ENCODE data around the gene SPATA6L. TPM values are rescaled to one million over a fixed set of nuclear protein-coding genes. Genes with fewer than 3 reads are reported as not detected.
"Not testable (repeated sequence)": the region's sequence is repeated elsewhere in the genome, so short reads cannot be mapped to it uniquely, and the experiment has no call there.

SPATA6L gene
- polyA plus RNA-seq, 4 donors: 0.60 to 6.1 (median 4.3) TPM

- DNase-seq (ENCODE audit: low read depth in 4 of 4, low spot score in 3 of 4): no peak
These were observed 26.3 kb downstream of the SPATA6L start for GRCh38 chr9:4640027-4640426.

- no peak for DNase-seq (ENCODE audit: low read depth in 4 of 4, low spot score in 3 of 4)
These were observed 26.9 kb downstream of the SPATA6L start for GRCh38 chr9:4639420-4639819.

GRCh38 chr9:4638968-4639367 is 27.3 kb downstream of the SPATA6L start:
- no peak for DNase-seq (ENCODE audit: low read depth in 4 of 4, low spot score in 3 of 4)

- DNase-seq (ENCODE audit: low read depth in 4 of 4, low spot score in 3 of 4): no peak
These were observed 35.4 kb downstream of the SPATA6L start for GRCh38 chr9:4630836-4631235.

- DNase-seq (ENCODE audit: low read depth in 4 of 4, low spot score in 3 of 4): no peak
These were observed 44.3 kb downstream of the SPATA6L start for GRCh38 chr9:4622016-4622415.

- DNase-seq (ENCODE audit: low read depth in 4 of 4, low spot score in 3 of 4): no peak
These were observed 45.3 kb downstream of the SPATA6L start for GRCh38 chr9:4620881-4621555.

- no peak for DNase-seq (ENCODE audit: low read depth in 4 of 4, low spot score in 3 of 4)
These were observed 46.1 kb downstream of the SPATA6L start for GRCh38 chr9:4620057-4620765.

- DNase-seq (ENCODE audit: low read depth in 4 of 4, low spot score in 3 of 4): no peak
These were observed 47.6 kb downstream of the SPATA6L start for GRCh38 chr9:4618700-4619099.

GRCh38 chr9:4617752-4618151 is 48.5 kb downstream of the SPATA6L start:
- no peak for DNase-seq (ENCODE audit: low read depth in 4 of 4, low spot score in 3 of 4)

- no peak for DNase-seq (ENCODE audit: low read depth in 4 of 4, low spot score in 3 of 4)
These were observed 50.5 kb downstream of the SPATA6L start for GRCh38 chr9:4615778-4616177.

- DNase-seq (ENCODE audit: low read depth in 4 of 4, low spot score in 3 of 4): no peak
These were observed 51.0 kb downstream of the SPATA6L start for GRCh38 chr9:4615251-4615650.

GRCh38 chr9:4614627-4615026 is 51.7 kb downstream of the SPATA6L start:
- DNase-seq (ENCODE audit: low read depth in 4 of 4, low spot score in 3 of 4): no peak

GRCh38 chr9:4606033-4606432 is 60.2 kb downstream of the SPATA6L start:
- DNase-seq (ENCODE audit: low read depth in 4 of 4, low spot score in 3 of 4): not testable (repeated sequence)

GRCh38 chr9:4604678-4605095 is 61.6 kb downstream of the SPATA6L start:
- peak; percentile 25 to 55 (median 46) for DNase-seq (ENCODE audit: low read depth in 4 of 4, low spot score in 3 of 4)

GRCh38 chr9:4603830-4604229 is 62.5 kb downstream of the SPATA6L start:
- DNase-seq (ENCODE audit: low read depth in 4 of 4, low spot score in 3 of 4): no peak

GRCh38 chr9:4600368-4600767 is 65.9 kb downstream of the SPATA6L start:
- DNase-seq (ENCODE audit: low read depth in 4 of 4, low spot score in 3 of 4): no peak

- DNase-seq (ENCODE audit: low read depth in 4 of 4, low spot score in 3 of 4): no peak
These were observed 69.9 kb downstream of the SPATA6L start for GRCh38 chr9:4596165-4596922.

- DNase-seq (ENCODE audit: low read depth in 4 of 4, low spot score in 3 of 4): no peak
These were observed 71.3 kb downstream of the SPATA6L start for GRCh38 chr9:4594994-4595393.

- DNase-seq (ENCODE audit: low read depth in 4 of 4, low spot score in 3 of 4): no peak
These were observed 71.7 kb downstream of the SPATA6L start for GRCh38 chr9:4594545-4594944.

- no peak for DNase-seq (ENCODE audit: low read depth in 4 of 4, low spot score in 3 of 4)
These were observed 73.4 kb downstream of the SPATA6L start for GRCh38 chr9:4592886-4593285.

- no peak for DNase-seq (ENCODE audit: low read depth in 4 of 4, low spot score in 3 of 4)
These were observed 74.0 kb downstream of the SPATA6L start for GRCh38 chr9:4592295-4592694.

GRCh38 chr9:4591123-4591500 is 75.2 kb downstream of the SPATA6L start:
- no peak for DNase-seq (ENCODE audit: low read depth in 4 of 4, low spot score in 3 of 4)
